ENCODE results near the gene CACNA1B.

CACNA1B gene

GRCh38 chr9:137967280-137967953, 89.8 kb downstream of the CACNA1B start:
- no peak for DNase-seq (ENCODE audit: low read depth)

- no peak for DNase-seq (ENCODE audit: low read depth)
Measured at GRCh38 chr9:137968235-137968634, 90.7 kb downstream of the CACNA1B start.

GRCh38 chr9:137969008-137969407, 91.4 kb downstream of the CACNA1B start:
- DNase-seq (ENCODE audit: low read depth): no peak

- DNase-seq (ENCODE audit: low read depth): no peak
Measured at GRCh38 chr9:137969685-137970084, 92.1 kb downstream of the CACNA1B start.

GRCh38 chr9:137970098-137970497, 92.5 kb downstream of the CACNA1B start:
- no peak for DNase-seq (ENCODE audit: low read depth)

GRCh38 chr9:137970686-137971476, 93.3 kb downstream of the CACNA1B start:
- no peak for DNase-seq (ENCODE audit: low read depth)

GRCh38 chr9:137971477-137972138, 94.0 kb downstream of the CACNA1B start:
- DNase-seq (ENCODE audit: low read depth): no peak

- no peak for DNase-seq (ENCODE audit: low read depth)
Measured at GRCh38 chr9:137972355-137972987, 94.9 kb downstream of the CACNA1B start.

- DNase-seq (ENCODE audit: low read depth): no peak
Measured at GRCh38 chr9:137972988-137973470, 95.4 kb downstream of the CACNA1B start.

- no peak for DNase-seq (ENCODE audit: low read depth)
Measured at GRCh38 chr9:137973829-137974416, 96.3 kb downstream of the CACNA1B start.

- DNase-seq (ENCODE audit: low read depth): no peak
Measured at GRCh38 chr9:137974746-137975526, 97.4 kb downstream of the CACNA1B start.

- no peak for DNase-seq (ENCODE audit: low read depth)
Measured at GRCh38 chr9:137975527-137975913, 97.9 kb downstream of the CACNA1B start.

GRCh38 chr9:137975936-137976565, 98.5 kb downstream of the CACNA1B start:
- no peak for DNase-seq (ENCODE audit: low read depth)

- DNase-seq (ENCODE audit: low read depth): no peak
Measured at GRCh38 chr9:137977571-137978261, 100.1 kb downstream of the CACNA1B start.

GRCh38 chr9:137978262-137978714, 100.7 kb downstream of the CACNA1B start:
- no peak for DNase-seq (ENCODE audit: low read depth)

GRCh38 chr9:137982200-137982599, 104.6 kb downstream of the CACNA1B start:
- DNase-seq (ENCODE audit: low read depth): no peak

- DNase-seq (ENCODE audit: low read depth): no peak
Measured at GRCh38 chr9:137984005-137984404, 106.4 kb downstream of the CACNA1B start.

GRCh38 chr9:137984520-137985257, 107.1 kb downstream of the CACNA1B start:
- DNase-seq (ENCODE audit: low read depth): no peak

- DNase-seq (ENCODE audit: low read depth): no peak
Measured at GRCh38 chr9:137985637-137986071, 108.1 kb downstream of the CACNA1B start.

All from activated T-cell treated with anti-CD3 and anti-CD28 coated beads for 1 hour (primary cell).